NCI-H526 treated with DMSO at 0.1 percent for 48 hours (cell line): Measurements from ENCODE around the gene KRT1.
"Not testable (repeated sequence)": the region's sequence is repeated elsewhere in the genome, so short reads cannot be mapped to it uniquely, and the experiment has no call there.

Experiments used
- DNase-seq: peaks from one replicate; lab custom pipeline; 2025; lab: John Stamatoyannopoulos, UW

The KRT1 gene

GRCh38 chr12:52680363-52680762 is at the start of gene KRT1:
Gene KRT1, minus strand, starts transcription at chr12:52680407. Its CDS starts 59 bp downstream, at chr12:52680348.
- DNase-seq, result no peak

- no peak for DNase-seq
Observed at GRCh38 chr12:52729147-52729546, 48.9 kb upstream of the KRT1 start.

- no peak for DNase-seq
Observed at GRCh38 chr12:52728374-52728773, 48.2 kb upstream of the KRT1 start.

DNA sequence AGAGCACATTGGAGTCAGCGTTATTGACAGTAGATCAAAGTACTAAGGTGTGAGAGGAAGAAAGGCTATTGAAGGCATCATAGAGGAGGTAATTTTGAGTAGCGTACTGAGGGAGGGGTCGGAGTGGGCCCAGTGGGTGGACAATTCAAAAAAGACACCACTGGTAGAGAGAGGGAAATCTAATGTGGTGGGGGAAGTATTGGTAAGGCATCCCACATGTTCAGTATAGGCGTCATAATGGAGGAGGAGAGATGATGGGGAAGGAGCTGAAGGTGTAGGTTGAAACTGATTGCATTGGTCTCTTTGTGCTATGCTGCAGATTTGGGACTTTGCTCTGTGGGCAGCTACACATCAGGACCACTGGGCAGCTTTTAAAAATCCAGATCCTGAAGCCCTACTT is 46.8 kb upstream of the KRT1 start:
- no peak for DNase-seq

DNA sequence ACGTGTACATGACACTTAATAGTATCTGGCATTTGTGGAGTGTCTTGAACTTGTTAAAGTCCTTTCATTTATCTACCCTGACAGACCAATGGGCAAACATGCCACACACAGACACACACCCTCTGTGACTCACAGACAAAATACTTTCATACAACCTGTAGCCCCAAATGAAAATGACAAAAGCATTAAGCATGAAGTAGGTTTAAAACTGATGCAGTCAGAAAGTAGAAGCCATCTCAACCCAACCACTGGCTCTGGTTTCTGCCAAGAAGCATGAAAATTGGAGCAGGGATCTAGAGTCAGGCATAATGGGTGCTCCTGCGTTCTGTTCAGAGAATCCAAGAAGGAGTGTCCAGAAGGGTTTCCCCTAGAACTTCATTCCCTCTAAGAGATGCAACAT is 46.2 kb upstream of the KRT1 start:
- no peak for DNase-seq

DNA sequence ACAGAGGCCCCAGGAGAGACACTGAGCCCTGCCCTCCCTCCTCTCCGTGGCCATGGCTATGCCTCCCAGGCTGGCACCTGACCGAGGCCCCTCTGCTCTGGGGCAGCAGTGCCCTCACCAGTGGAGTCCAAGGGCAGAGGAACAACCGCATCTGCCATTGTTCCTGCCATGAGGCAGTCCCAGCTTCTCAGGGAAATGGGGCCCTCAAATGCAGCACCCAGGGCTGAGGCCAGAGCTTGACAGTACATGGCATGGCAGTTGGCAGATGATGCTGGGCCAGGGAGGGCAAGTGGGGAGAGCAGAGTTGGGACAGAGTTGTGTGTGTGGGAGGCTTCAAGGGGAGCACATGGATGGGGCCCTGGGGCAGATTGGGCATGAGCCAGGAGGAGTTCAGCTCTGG is 44.2 kb upstream of the KRT1 start:
- DNase-seq, result no peak

GRCh38 chr12:52722680-52723079 is 42.5 kb upstream of the KRT1 start:
- no peak for DNase-seq

GRCh38 chr12:52721838-52722470 is 41.7 kb upstream of the KRT1 start:
- DNase-seq, result no peak

DNA sequence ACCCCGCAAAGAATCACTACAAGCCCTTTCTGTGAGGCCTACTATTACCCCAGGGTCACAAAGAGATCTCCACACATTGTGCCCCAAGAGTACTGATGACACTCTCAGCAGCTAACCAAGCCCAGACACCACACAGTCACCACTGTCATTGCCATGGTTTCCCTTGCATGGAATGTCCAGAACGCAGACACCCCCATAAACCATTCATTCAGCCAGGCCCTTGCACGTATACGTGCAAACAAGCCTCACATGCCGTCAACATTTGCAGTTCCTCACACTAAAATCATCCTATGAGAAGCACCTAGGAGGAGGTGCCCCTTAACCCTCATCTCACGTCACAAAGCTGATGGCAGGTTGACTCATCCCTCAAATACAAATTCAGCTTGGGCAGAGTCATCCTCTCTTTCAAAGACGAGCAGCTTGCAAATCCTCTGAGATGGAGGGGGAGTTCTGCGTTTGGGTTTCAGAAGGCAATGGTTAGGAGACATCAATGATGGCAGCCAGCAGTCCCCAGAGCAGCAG is 40.2 kb upstream of the KRT1 start:
- no peak for DNase-seq

DNA sequence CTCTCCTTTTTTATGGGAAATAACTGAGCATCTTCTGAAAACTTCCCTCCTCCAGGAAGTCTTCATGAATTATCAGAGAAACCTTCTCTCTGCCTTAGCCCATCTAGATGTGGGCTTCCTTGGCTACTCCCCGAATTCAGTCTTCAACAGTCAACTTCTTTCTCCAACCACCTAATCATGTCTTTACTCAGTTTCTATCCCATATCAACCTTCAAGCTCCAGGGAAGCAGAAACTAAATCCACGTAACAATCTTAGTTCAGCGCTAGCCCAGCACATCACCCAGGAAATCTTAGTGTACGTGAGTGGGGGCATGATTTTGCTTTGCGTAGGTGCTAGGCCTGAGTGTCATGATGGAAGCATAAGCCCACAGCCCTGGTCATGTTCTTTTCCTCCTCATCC is 35.9 kb upstream of the KRT1 start:
- DNase-seq, result no peak

GRCh38 chr12:52715416-52715815 is 35.2 kb upstream of the KRT1 start:
- DNase-seq, result no peak

DNA sequence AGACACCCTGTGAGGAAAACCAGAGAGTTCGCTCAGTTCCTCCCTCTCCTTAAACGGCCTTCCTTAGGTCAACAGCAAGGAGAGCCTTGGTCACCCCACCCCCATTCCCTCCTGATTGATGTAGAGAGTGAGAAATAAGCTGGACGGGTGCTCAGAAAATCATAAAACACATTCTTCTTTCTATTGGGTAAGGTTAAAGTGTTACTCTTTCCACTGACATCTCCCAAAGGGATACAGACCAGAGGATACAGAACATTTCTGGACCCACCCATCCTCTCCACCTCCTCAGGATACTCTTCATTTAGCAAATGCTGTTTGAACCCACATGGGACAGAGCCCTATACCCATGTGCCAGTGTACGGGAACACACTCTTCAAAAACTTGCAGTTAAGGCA is 34.7 kb upstream of the KRT1 start:
- DNase-seq, result no peak

- DNase-seq, result no peak
Observed at GRCh38 chr12:52713960-52714886, 34.0 kb upstream of the KRT1 start.

DNA sequence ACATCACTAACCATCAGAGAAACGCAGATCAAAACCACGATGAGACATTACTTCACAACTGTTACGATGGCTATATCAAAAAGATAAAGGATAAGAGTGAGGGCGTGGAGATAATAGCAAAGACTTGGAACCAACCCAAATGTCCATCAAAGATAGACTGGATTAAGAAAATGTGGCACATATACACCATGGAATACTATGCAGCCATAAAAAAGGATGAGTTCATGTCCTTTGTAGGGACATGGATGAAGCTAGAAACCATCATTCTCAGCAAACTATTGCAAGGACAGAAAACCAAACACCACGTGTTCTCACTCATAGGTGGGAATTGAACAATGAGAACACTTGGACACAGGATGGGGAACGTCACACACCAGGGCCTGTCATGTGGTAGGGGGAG is 31.9 kb upstream of the KRT1 start:
- DNase-seq, result not testable (repeated sequence)

DNA sequence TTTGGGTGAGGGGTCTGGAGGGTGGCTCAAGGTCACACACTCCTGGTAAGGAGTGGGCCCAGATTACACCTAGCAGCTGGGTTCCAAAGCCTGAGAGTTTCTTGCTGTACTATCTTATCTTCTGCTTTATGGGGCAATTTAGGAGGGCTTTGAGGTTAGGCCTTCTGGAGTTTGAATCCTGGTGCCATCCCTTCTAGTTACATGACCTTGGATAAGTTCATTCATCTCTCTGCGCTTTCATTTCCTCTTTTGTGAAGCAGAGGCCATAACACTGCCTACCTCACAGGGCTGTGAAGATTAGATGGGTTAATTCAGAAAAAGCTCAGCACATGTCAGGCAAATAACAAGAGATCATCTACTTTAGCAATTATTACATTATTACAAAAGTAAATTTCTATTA is 30.5 kb upstream of the KRT1 start:
- no peak for DNase-seq

GRCh38 chr12:52708010-52708409 is 27.8 kb upstream of the KRT1 start:
- DNase-seq, result no peak

- DNase-seq, result no peak
Observed at GRCh38 chr12:52704464-52704863, 24.3 kb upstream of the KRT1 start.

DNA sequence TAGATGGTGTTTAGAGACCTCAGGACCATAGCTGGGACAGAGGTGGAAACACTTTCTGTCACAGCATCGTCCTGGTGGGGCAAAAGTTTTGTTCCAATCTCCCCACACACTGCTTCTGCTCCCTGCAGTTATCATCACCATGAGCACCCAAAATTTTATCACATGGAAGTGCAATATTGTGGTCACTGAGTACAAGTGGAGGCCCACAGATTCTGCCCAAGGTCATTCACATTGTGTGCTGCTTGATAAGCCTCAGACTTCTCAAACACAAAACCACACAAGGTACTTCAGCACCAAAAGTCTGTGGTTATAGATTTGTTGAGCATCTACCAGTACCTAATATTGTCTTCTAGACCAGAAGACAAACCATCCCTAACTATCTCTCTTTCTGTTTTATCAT is 23.7 kb upstream of the KRT1 start:
- DNase-seq, result no peak

GRCh38 chr12:52703424-52703823 is 23.2 kb upstream of the KRT1 start, which contains the start of gene KRT77:
Gene KRT77, minus strand, starts transcription at chr12:52703524. Its CDS starts 90 bp downstream, at chr12:52703434.
- DNase-seq, result no peak

GRCh38 chr12:52702338-52702737 is 22.1 kb upstream of the KRT1 start:
- DNase-seq, result no peak

GRCh38 chr12:52701281-52701680 is 21.1 kb upstream of the KRT1 start:
- DNase-seq, result no peak

GRCh38 chr12:52699960-52700359 is 19.8 kb upstream of the KRT1 start:
- no peak for DNase-seq

- no peak for DNase-seq
Observed at GRCh38 chr12:52699373-52699772, 19.2 kb upstream of the KRT1 start.
